T-helper 1 cell treated with Interleukin-12 subunit alpha and Interleukin-12 subunit beta and Interleukin-4 antibody, amounts not matched to agents 30 ng/mL and 1 ng/mL, for 36 hours (primary cell): ENCODE measurements around the gene GZMM. TPM values are rescaled to one million over a fixed set of nuclear protein-coding genes. Genes with fewer than 3 reads are reported as not detected.

Experiments used
- intact Hi-C: fragments of 100-400 bp; cut with micrococcal nuclease; formaldehyde crosslinking; loops from one replicate; pipeline ENCODE4 v1.15.1; 2024
- total RNA-seq: library from RNA; stranded (reverse); gene quantifications from 2 replicates; pipeline ENCODE4 v1.2.3, GENCODE V29; 2022

Gene GZMM
- total RNA-seq, 1 donor from 2014 or later, result 84.1 TPM

GRCh38 chr19:558770-559439 is 15.1 kb downstream of the GZMM start:
- intact Hi-C loops, result no loop called here

DNA sequence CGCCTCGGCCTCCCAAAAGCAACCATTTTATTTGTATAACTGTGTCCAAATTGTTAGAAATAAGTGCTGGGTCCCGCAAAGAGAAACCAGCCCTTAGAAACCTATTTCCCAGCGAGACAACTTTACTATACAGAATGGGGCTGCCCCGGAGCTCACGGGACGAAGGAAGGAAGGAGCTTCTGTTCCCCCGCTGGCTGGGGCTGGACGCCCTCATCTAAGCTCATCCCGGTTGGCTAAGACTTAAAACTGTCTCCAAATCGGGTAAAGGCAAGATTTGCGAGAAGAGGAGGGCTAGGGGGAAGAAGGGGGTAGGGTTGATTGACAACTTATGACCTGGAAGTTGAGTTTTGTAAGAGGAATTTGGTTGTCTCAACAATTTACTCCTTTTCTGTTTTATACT is 16.3 kb downstream of the GZMM start:
- intact Hi-C loops, result no loop called here

DNA sequence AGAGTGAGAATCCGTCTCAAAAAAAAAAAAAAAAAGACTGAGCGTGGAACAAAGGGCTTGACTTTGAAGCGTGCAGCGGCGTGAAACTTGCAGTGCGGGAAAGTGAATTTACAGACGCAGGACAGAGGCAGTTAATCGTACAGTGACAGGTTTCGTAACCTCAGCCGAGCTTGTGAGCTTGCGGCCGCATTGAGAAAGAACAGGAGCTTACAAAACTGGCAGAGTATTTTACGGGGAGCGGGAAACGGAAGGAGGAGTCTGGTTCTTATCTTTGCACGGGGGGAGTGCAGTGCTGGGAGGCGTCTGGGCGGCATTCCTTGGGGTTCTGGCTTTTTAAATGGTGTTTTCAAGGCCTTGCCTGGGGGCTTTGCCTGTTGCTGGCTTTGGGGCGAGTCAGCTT is 22.6 kb downstream of the GZMM start:
- intact Hi-C loops, result no loop called here

- intact Hi-C loops, result no loop called here
Observed at GRCh38 chr19:566844-567243, 23.0 kb downstream of the GZMM start.

- intact Hi-C loops, result no loop called here
Observed at GRCh38 chr19:567296-567900, 23.5 kb downstream of the GZMM start.

GRCh38 chr19:570251-570686 is 26.4 kb downstream of the GZMM start:
- intact Hi-C loops, result no loop called here

DNA sequence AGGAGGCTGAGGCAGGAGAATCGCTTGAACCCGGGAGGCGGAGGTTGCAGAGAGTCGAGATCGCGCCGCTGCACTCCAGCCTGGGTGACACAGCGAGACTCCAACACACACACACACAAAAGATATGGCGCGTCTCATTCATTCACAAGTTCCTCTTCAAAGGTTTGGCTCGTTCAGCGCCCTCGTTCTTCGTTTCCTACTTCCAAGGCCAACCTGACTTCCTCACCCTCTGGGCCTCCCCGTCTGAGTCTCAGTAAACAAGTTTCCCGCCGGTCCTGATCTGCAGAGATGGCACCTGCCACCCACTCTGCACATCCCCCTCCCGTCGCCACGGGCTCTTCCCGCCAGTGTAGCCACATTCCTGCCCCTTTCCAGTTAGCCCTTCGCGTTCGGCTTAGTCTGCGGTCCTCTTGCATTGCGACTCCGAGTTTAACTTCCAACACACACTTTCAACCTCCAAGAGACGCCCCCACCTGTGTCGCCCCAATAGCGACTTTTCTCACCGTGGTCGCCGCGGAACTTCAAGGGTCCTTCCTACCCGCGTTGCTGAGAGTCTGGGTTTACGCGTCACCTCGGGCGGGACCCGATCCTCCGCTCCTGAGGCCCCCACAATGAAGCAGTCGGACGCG is 27.2 kb downstream of the GZMM start:
- intact Hi-C loops, result no loop called here

- intact Hi-C loops, result no loop called here
Observed at GRCh38 chr19:571566-571974, 27.7 kb downstream of the GZMM start.

DNA sequence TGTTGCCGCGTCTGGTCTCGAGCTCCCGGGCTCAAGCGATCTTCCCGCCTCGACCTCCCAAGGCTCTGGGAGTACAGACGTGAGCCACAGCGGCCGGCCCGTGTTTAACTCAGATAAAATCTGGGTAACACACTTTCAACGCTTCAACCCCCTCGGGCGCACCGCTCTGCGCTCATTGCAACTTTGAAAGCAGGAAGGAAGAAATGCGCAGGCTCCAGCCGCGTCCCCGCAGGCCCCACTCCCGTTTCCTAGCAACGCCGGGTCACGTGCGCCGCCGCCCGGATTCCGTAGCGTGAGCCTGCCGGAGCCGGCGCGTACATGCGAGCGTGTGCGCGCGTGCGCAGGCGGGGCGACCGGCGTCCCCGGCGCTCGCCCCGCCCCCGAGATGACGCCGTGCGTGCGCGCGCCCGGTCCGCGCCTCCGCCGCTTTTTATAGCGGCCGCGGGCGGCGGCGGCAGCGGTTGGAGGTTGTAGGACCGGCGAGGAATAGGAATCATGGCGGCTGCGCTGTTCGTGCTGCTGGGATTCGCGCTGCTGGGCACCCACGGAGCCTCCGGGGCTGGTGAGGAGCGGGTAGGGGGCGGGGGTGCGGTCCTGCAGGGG is 28.4 kb downstream of the GZMM start, which contains the start of gene BSG:
BSG (plus strand) TSS at position 457 of the 603 bp plus-strand sequence; CDS start at position 496, 39 bp downstream.
- intact Hi-C loops, result loop anchor here (1.0 to 2.0 kb wide), 11 partner anchors 39 to 835 kb away; partner anchors contain the start of genes CDC34, DAZAP1, FGF22 and POLRMT

- intact Hi-C loops, result loop anchor here (1.0 to 2.0 kb wide), 11 partner anchors 38 to 834 kb away; partner anchors contain the start of genes CDC34, DAZAP1, FGF22 and POLRMT
Observed at GRCh38 chr19:572743-573518, 29.1 kb downstream of the GZMM start.

GRCh38 chr19:573519-573825 is 29.6 kb downstream of the GZMM start:
- intact Hi-C loops, result loop anchor here (2.0 kb wide), 1 partner anchor 37 kb away; no protein-coding TSS in a partner anchor

DNA sequence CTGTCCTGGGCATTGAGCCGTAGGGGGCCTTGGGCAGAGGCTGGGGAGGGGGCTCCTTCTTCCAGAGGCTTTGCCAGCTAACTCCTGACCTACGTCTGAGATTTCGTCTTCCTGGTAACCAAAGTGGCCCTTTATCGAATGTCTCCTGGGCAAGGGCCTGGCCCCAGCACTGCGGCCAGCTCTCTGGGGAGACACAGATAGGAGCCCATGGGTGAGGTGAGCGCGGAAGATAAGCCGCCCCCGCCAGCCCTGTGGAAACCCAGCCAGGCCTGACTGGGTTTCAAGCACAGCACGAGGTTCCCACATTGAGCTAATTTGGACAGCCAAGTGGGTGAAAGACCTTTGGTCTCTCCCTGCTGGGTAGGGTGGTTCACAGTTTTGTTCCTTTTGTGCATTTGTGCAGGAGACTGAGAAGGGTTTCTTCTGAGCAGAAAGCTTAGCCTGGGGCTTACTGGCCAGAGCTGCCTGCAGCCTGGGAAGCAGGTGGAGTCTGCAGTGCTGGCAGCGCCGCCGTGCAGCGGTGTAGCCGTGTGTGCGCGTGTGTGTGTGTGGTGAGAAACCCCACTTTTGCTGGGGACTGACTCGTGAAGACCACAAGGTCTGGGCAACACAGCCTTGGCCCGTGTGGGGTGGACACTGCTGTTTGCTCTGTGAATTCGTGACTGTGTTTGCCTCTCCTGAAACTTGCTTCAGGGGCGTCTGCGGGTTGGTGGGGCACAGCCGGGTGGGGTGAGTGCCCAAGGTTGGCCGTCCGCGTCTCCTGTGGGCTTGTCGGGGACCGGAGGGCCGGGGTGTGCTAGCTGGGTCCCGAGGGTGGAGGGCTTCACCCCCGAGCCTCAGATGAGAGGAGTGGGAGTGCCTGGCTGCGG is 31.0 kb downstream of the GZMM start:
- intact Hi-C loops, result no loop called here

DNA sequence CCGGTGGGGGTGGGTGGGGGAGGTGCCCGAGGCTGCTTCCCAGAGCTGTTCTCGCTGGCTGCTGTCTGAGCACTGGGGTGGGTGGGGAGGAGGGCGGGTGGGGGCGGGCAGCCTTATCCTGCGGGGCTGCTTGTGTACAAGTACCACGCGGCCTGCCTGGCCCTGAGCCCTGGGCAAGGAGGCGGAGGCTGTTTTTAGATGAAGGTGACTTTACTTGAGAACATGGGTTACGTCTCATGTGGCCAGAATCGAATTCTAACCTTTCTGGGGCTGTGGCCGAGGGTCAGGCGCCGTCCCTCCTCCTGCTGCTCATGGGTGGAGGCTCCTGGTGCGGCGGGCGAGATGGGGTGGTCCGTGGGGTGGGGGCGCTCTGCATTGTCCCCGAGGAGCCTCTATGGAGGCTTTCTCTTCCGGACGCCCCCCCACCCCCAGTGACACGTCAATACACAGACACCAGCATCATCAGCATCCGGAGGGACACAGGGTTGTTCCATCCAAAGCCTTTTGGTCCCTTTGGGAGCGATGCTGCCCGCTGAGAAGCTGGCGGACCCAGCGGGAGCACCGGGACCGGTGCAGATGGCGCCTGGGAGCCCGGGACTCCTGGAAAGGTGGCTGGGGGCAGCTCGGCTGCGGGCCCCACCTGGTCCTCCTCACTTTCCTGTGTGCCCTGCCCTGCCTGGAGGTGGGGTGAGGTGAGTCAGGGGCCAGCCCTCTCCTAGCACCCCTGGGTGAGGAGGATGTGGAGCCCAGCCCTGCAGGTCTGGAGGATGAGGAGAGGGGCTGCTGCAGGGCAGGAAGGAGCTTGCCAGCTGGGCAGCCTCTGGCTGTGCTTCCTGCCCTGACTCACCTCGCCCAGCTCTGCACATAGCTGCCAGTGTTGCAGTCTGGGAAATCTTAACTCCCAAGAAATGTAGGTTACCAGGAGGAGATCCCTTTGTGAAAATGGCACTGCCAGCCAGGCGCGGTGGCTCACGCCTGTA is 32.0 kb downstream of the GZMM start:
- intact Hi-C loops, result no loop called here

GRCh38 chr19:576768-577438 is 33.0 kb downstream of the GZMM start:
- intact Hi-C loops, result no loop called here

GRCh38 chr19:577439-578392 is 33.9 kb downstream of the GZMM start:
- intact Hi-C loops, result no loop called here

- intact Hi-C loops, result no loop called here
Observed at GRCh38 chr19:579111-579841, 35.4 kb downstream of the GZMM start.

DNA sequence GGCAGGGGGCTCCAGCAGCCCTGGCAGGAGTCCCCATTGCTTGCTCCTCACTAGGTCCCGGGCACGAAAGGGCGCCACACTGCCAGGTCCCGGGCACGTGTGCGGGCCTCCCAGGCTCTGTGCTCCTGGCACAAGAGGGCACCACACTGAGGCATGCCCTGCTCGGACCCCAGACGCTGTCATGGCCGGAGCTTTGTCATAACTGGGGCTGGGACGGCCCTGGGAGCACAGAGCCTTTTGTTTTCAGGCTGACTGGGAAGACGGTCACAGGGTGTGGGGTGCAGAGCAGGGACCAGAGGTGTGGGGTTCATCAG is 35.9 kb downstream of the GZMM start:
- intact Hi-C loops, result no loop called here
